Upper lobe of left lung (tissue), 4 donors: ENCODE data around the gene TRAF1.

ENCODE experiments used
- EP300 ChIP-seq, 4 donors: sonication (generic); formaldehyde crosslinking; IDR thresholded peaks; one replicate each; pipeline ENCODE4 v1.5.1; 2017; ENCODE audit warnings: antibody characterized with exemption in 4 of 4, control low read depth in 2 of 4
- POLR2A ChIP-seq, 4 donors: fragments of 450-650 bp; IDR thresholded peaks; one replicate each; pipeline ENCODE4 v1.5.1; 2016 to 2017; ENCODE audit warnings: antibody characterized with exemption in 4 of 4, mild to moderate bottlenecking in 2 of 4
- POLR2AphosphoS5 ChIP-seq, 2 donors: sonication (generic); formaldehyde crosslinking; IDR thresholded peaks; one replicate each; pipeline ENCODE4 v1.5.1; 2017; ENCODE audit warnings: antibody characterized with exemption in 2 of 2
- TF ChIP-seq, protein P1 (sequence below), 6 experiments: fragments of 450-650 bp in 4 of 6; fragments of 200-600 bp in 2 of 6; sonication (generic) in 2 of 6; IDR thresholded peaks; one replicate each; pipeline ENCODE4 v1.5.1; 2016 to 2019; ENCODE audit warnings: antibody characterized with exemption in 6 of 6

DNA sequence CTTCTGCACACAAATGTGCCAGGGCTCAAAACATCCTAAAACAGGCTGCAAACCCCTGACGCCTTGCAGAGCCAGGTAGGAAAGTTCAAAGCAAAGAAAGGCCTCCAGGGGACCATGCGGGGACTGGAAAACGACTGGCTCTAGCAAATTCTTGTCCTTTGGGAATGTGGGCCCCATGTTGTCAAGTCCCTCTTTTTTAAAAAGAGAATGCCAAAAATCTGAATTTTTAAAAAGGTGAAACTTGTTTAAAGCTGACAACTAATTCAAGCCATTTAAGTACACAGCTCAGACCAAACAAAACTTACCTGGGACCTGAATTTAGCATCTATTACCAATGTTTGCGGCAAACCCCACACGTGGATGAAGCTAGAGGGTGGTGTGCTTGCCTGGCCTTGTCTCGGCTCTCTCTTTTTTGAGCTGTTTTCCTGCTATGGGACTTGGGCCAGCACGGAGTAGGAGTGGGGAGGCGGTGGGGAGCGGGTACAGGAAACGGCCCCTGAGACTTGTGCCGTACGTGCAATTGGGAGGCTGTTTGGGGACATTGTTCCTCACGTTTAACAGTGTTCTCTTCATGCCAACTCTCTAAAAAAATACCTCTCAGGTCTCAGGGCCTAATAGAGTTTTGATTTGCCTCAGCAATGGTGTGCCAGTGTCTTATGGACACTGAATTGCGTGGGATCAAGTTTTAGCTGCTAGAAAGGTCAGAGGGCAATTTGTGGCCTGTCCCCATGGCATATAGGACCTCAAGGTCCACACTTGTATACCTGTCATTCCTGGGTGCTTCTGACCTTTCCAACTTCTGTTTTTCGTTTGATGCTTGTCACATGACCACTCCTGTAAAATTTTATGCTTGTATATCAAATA is 34.5 kb downstream of the TRAF1 start:
- TF ChIP-seq, protein P1, sequence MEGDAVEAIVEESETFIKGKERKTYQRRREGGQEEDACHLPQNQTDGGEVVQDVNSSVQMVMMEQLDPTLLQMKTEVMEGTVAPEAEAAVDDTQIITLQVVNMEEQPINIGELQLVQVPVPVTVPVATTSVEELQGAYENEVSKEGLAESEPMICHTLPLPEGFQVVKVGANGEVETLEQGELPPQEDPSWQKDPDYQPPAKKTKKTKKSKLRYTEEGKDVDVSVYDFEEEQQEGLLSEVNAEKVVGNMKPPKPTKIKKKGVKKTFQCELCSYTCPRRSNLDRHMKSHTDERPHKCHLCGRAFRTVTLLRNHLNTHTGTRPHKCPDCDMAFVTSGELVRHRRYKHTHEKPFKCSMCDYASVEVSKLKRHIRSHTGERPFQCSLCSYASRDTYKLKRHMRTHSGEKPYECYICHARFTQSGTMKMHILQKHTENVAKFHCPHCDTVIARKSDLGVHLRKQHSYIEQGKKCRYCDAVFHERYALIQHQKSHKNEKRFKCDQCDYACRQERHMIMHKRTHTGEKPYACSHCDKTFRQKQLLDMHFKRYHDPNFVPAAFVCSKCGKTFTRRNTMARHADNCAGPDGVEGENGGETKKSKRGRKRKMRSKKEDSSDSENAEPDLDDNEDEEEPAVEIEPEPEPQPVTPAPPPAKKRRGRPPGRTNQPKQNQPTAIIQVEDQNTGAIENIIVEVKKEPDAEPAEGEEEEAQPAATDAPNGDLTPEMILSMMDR (IDR thresholded peaks at IDR 0.05): no peak
- TF ChIP-seq EP300 (IDR thresholded peaks at IDR 0.05) (no peak), POLR2A (IDR thresholded peaks at IDR 0.05) (no peak), POLR2AphosphoS5 (IDR thresholded peaks at IDR 0.05) (no peak)
